Measurements from ENCODE around the gene TEK.

DNA sequence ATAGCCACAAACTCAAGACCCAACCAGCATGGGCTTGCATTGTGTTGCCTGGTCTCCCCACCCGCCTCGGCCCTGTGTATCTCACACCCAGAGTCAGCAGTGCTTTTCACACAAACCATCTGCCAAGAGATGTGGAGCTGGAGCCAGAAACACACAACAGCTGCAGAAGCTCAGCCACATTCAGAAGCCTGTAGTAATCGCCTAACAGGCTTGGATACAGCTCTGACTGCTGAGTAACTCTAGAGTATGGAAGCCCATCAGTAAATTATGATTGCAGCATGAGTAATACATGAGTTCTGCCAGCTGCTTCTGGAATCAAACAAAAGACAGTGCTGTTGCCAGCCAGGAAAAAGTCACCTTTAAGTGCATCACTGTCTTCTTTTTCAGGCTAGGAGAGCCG is 16.0 kb downstream of the TEK start:
- TF ChIP-seq, protein P1, sequence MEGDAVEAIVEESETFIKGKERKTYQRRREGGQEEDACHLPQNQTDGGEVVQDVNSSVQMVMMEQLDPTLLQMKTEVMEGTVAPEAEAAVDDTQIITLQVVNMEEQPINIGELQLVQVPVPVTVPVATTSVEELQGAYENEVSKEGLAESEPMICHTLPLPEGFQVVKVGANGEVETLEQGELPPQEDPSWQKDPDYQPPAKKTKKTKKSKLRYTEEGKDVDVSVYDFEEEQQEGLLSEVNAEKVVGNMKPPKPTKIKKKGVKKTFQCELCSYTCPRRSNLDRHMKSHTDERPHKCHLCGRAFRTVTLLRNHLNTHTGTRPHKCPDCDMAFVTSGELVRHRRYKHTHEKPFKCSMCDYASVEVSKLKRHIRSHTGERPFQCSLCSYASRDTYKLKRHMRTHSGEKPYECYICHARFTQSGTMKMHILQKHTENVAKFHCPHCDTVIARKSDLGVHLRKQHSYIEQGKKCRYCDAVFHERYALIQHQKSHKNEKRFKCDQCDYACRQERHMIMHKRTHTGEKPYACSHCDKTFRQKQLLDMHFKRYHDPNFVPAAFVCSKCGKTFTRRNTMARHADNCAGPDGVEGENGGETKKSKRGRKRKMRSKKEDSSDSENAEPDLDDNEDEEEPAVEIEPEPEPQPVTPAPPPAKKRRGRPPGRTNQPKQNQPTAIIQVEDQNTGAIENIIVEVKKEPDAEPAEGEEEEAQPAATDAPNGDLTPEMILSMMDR (IDR thresholded peaks at IDR 0.05; ENCODE audit: insufficient read depth, low read length), result no peak
- TF ChIP-seq, protein P2, sequence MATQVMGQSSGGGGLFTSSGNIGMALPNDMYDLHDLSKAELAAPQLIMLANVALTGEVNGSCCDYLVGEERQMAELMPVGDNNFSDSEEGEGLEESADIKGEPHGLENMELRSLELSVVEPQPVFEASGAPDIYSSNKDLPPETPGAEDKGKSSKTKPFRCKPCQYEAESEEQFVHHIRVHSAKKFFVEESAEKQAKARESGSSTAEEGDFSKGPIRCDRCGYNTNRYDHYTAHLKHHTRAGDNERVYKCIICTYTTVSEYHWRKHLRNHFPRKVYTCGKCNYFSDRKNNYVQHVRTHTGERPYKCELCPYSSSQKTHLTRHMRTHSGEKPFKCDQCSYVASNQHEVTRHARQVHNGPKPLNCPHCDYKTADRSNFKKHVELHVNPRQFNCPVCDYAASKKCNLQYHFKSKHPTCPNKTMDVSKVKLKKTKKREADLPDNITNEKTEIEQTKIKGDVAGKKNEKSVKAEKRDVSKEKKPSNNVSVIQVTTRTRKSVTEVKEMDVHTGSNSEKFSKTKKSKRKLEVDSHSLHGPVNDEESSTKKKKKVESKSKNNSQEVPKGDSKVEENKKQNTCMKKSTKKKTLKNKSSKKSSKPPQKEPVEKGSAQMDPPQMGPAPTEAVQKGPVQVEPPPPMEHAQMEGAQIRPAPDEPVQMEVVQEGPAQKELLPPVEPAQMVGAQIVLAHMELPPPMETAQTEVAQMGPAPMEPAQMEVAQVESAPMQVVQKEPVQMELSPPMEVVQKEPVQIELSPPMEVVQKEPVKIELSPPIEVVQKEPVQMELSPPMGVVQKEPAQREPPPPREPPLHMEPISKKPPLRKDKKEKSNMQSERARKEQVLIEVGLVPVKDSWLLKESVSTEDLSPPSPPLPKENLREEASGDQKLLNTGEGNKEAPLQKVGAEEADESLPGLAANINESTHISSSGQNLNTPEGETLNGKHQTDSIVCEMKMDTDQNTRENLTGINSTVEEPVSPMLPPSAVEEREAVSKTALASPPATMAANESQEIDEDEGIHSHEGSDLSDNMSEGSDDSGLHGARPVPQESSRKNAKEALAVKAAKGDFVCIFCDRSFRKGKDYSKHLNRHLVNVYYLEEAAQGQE (IDR thresholded peaks at IDR 0.05; ENCODE audit: insufficient replicate concordance, low read depth), result no peak
